ENCODE data around the gene AMBP.

GRCh38 chr9:114053246-114054005, 24.7 kb downstream of the AMBP start:
- TF ChIP-seq CTCF (IDR thresholded peaks at IDR 0.05) (no peak), POLR2A (IDR thresholded peaks at IDR 0.05) (no peak)
